ENCODE results near the gene NUP58.

The NUP58 gene

DNA sequence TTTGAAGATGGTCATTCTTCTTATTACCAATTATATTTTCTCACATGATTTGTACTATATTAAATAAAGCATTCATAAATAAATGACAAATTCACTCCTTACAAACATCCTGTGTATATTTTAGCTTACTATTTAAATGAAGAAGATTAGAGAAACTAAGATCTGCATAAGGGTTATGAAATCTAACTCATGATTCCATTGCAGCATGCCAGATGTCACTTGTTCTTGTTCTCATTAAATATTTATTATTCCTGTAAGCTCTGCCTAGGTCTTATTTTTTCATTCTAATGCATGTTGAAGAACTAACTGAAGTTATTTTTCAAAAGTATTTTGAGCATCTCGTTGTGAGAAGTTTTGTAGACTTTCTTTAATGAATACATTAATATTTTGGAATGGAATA is 18.3 kb downstream of the NUP58 start:
- no peak overlapping the region for H2BK12ac ChIP-seq (ENCODE audit: low read length in 2 of 2)
- H3K18ac ChIP-seq (ENCODE audit: low read depth in 1 of 2, low read length in 2 of 2), result no peak overlapping the region
- H2AFZ ChIP-seq (ENCODE audit: low read depth, low read length), result no peak overlapping the region
- no peak overlapping the region for H3K4ac ChIP-seq (ENCODE audit: low read depth in 1 of 2, low read length in 2 of 2)
- H3K27me3 ChIP-seq (ENCODE audit: control insufficient read depth in 1 of 2, insufficient read depth in 1 of 2, low read length in 2 of 2), result no peaks in the 10 kb centered on the region
- no peak overlapping the region for H3K27ac ChIP-seq (ENCODE audit: low read length, poor library complexity, severe bottlenecking)
- H3K4me2 ChIP-seq (ENCODE audit: low read length, poor library complexity, severe bottlenecking), result no peak overlapping the region
- no peak overlapping the region for H2AK5ac ChIP-seq (ENCODE audit: low read length, severe bottlenecking)
- H2BK5ac ChIP-seq (ENCODE audit: low read depth, low read length, poor library complexity, severe bottlenecking), result no peak overlapping the region
- H2BK120ac ChIP-seq (ENCODE audit: low read depth, low read length), result no peak overlapping the region
- peaks cover 5 to 90% of the 10 kb centered on the region in 2 experiments for H3K36me3 ChIP-seq (ENCODE audit: control insufficient read depth in 1 of 2, insufficient read depth in 2 of 2, low read depth in 1 of 2, low read length in 2 of 2)
- peak overlapping the region; percentile 29 for H3K9ac ChIP-seq (ENCODE audit: low read length)
- no peak overlapping the region for H2BK15ac ChIP-seq (ENCODE audit: low read depth, poor library complexity, severe bottlenecking)
- peaks cover 1% of the 10 kb centered on the region for H3K4me1 ChIP-seq (ENCODE audit: control insufficient read depth, insufficient read depth, low read depth, low read length)
- H3K4me3 ChIP-seq (ENCODE audit: insufficient read depth in 1 of 2, low read depth in 1 of 2, low read length in 2 of 2), result no peak overlapping the region
- DNase-seq, result peak; percentile 22
- H3K79me1 ChIP-seq (replicated peaks; ENCODE audit: low read length, poor library complexity, severe bottlenecking), result peaks cover 8% of the 10 kb centered on the region
- H4K8ac ChIP-seq (ENCODE audit: low read length), result no peak overlapping the region
- H3K9me3 ChIP-seq (ENCODE audit: control insufficient read depth, low read length), result no peaks in the 10 kb centered on the region
- H4K91ac ChIP-seq (ENCODE audit: low read length), result no peak overlapping the region
- H3K14ac ChIP-seq (ENCODE audit: low read length in 2 of 2), result no peak overlapping the region
- no peak overlapping the region for H3K23ac ChIP-seq (ENCODE audit: low read length in 2 of 2)
- WGBS, result no CpG with 5 or more reads among the region's 1 CpG

- no peak overlapping the region for H4K91ac ChIP-seq (ENCODE audit: low read length)
- no peak overlapping the region for H2AFZ ChIP-seq (ENCODE audit: low read depth, low read length)
- no peak overlapping the region for H2AK5ac ChIP-seq (ENCODE audit: low read length, severe bottlenecking)
- 91% methylated on average over 1 of the region's 2 CpGs for WGBS
- H3K4me3 ChIP-seq (ENCODE audit: insufficient read depth in 1 of 2, low read depth in 1 of 2, low read length in 2 of 2), result no peak overlapping the region
- H3K27ac ChIP-seq (ENCODE audit: low read length, poor library complexity, severe bottlenecking), result no peak overlapping the region
- DNase-seq, result no peak
- H3K9ac ChIP-seq (ENCODE audit: low read length), result no peak overlapping the region
- H3K23ac ChIP-seq (ENCODE audit: low read length in 2 of 2), result peak overlapping the region in 1 of 2 experiments; percentile 79
- H4K8ac ChIP-seq (ENCODE audit: low read length), result no peak overlapping the region
- H3K27me3 ChIP-seq (ENCODE audit: control insufficient read depth in 1 of 2, insufficient read depth in 1 of 2, low read length in 2 of 2), result no peaks in the 10 kb centered on the region
- H2BK120ac ChIP-seq (ENCODE audit: low read depth, low read length), result no peak overlapping the region
- no peak overlapping the region for H2BK12ac ChIP-seq (ENCODE audit: low read length in 2 of 2)
- H3K9me3 ChIP-seq (ENCODE audit: control insufficient read depth, low read length), result no peaks in the 10 kb centered on the region
- H3K79me1 ChIP-seq (replicated peaks; ENCODE audit: low read length, poor library complexity, severe bottlenecking), result peaks cover 6% of the 10 kb centered on the region
- no peak overlapping the region for H3K4ac ChIP-seq (ENCODE audit: low read depth in 1 of 2, low read length in 2 of 2)
- peaks cover 3 to 93% of the 10 kb centered on the region in 2 experiments for H3K36me3 ChIP-seq (ENCODE audit: control insufficient read depth in 1 of 2, insufficient read depth in 2 of 2, low read depth in 1 of 2, low read length in 2 of 2)
- H2BK5ac ChIP-seq (ENCODE audit: low read depth, low read length, poor library complexity, severe bottlenecking), result no peak overlapping the region
- no peak overlapping the region for H3K18ac ChIP-seq (ENCODE audit: low read depth in 1 of 2, low read length in 2 of 2)
- no peaks in the 10 kb centered on the region for H3K4me1 ChIP-seq (ENCODE audit: control insufficient read depth, insufficient read depth, low read depth, low read length)
- H3K14ac ChIP-seq (ENCODE audit: low read length in 2 of 2), result no peak overlapping the region
- H3K4me2 ChIP-seq (ENCODE audit: low read length, poor library complexity, severe bottlenecking), result no peak overlapping the region
- H2BK15ac ChIP-seq (ENCODE audit: low read depth, poor library complexity, severe bottlenecking), result no peak overlapping the region
Observed at GRCh38 chr13:25324100-25324499, 22.7 kb downstream of the NUP58 start.

DNA sequence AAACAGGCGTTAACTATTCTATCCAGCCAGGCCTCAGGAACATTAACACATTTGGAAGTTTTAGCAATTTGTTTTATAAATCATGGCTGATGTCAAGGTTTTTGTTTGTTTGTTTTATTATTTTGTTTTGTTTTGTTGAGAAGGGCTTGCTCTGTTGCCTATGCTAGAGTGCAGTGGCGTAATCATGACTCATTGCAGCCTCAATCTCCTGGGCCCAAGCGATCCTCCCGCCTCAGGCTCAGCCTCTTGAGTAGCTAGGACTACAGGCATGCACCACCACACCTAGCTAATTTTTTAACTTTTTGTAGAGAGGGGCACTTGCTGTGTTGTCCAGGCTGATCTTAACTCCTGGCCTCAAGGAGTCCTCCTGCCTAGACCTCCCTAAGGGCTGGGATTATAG is 28.3 kb downstream of the NUP58 start:
- DNase-seq, result peak; percentile 73
- H3K14ac ChIP-seq (ENCODE audit: low read length in 2 of 2), result peak overlapping the region in 1 of 2 experiments; percentile 71
- peaks cover 3% of the 10 kb centered on the region for H3K4me1 ChIP-seq (ENCODE audit: control insufficient read depth, insufficient read depth, low read depth, low read length)
- peak overlapping the region; percentile 43 for H3K27ac ChIP-seq (ENCODE audit: low read length, poor library complexity, severe bottlenecking)
- no peak overlapping the region for H3K4ac ChIP-seq (ENCODE audit: low read depth in 1 of 2, low read length in 2 of 2)
- H3K36me3 ChIP-seq (ENCODE audit: control insufficient read depth in 1 of 2, insufficient read depth in 2 of 2, low read depth in 1 of 2, low read length in 2 of 2), result peaks cover 12 to 95% of the 10 kb centered on the region in 2 experiments
- 65% methylated on average over 4 of the region's 4 CpGs for WGBS
- no peak overlapping the region for H3K4me2 ChIP-seq (ENCODE audit: low read length, poor library complexity, severe bottlenecking)
- H3K4me3 ChIP-seq (ENCODE audit: insufficient read depth in 1 of 2, low read depth in 1 of 2, low read length in 2 of 2), result no peak overlapping the region
- peaks cover 9% of the 10 kb centered on the region for H3K79me1 ChIP-seq (replicated peaks; ENCODE audit: low read length, poor library complexity, severe bottlenecking)
- no peak overlapping the region for H4K91ac ChIP-seq (ENCODE audit: low read length)
- H2BK12ac ChIP-seq (ENCODE audit: low read length in 2 of 2), result no peak overlapping the region
- H3K9ac ChIP-seq (ENCODE audit: low read length), result no peak overlapping the region
- no peaks in the 10 kb centered on the region for H3K9me3 ChIP-seq (ENCODE audit: control insufficient read depth, low read length)
- peak overlapping the region; percentile 14 for H2AFZ ChIP-seq (ENCODE audit: low read depth, low read length)
- H3K27me3 ChIP-seq (ENCODE audit: control insufficient read depth in 1 of 2, insufficient read depth in 1 of 2, low read length in 2 of 2), result no peaks in the 10 kb centered on the region
- H3K23ac ChIP-seq (ENCODE audit: low read length in 2 of 2), result no peak overlapping the region
- H2BK15ac ChIP-seq (ENCODE audit: low read depth, poor library complexity, severe bottlenecking), result no peak overlapping the region
- no peak overlapping the region for H2BK120ac ChIP-seq (ENCODE audit: low read depth, low read length)
- peak overlapping the region; percentile 14 for H2BK5ac ChIP-seq (ENCODE audit: low read depth, low read length, poor library complexity, severe bottlenecking)
- no peak overlapping the region for H2AK5ac ChIP-seq (ENCODE audit: low read length, severe bottlenecking)
- no peak overlapping the region for H3K18ac ChIP-seq (ENCODE audit: low read depth in 1 of 2, low read length in 2 of 2)
- H4K8ac ChIP-seq (ENCODE audit: low read length), result no peak overlapping the region

DNA sequence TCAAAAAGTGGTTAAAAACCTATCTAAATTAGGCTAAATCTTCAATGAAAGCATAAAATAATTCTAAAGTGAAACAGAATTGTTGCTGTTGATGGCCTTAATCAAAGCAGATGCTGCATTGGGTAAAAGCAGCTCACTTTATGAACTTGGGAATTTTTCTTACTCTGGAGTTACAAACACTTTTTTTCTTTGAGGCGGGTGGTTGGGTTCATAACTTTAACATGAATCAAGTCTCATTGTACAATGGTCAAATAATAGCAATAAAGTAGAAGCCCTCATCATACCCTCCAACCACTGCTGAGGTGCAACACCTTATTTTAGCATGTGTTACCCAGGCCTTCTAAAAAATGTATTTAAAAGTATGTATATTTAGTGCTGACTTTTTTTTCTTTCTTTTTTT is 29.1 kb downstream of the NUP58 start:
- Histone ChIP-seq H3K9me3 (ENCODE audit: control insufficient read depth, low read length) (no peaks in the 10 kb centered on the region), H3K4ac (ENCODE audit: low read depth in 1 of 2, low read length in 2 of 2) (no peak overlapping the region), H3K79me1 (replicated peaks; ENCODE audit: low read length, poor library complexity, severe bottlenecking) (peaks cover 10% of the 10 kb centered on the region), H2BK120ac (ENCODE audit: low read depth, low read length) (no peak overlapping the region), H3K27ac (ENCODE audit: low read length, poor library complexity, severe bottlenecking) (no peak overlapping the region), H3K23ac (ENCODE audit: low read length in 2 of 2) (no peak overlapping the region), H2BK15ac (ENCODE audit: low read depth, poor library complexity, severe bottlenecking) (no peak overlapping the region), H2AK5ac (ENCODE audit: low read length, severe bottlenecking) (no peak overlapping the region), H2BK12ac (ENCODE audit: low read length in 2 of 2) (no peak overlapping the region), H2BK5ac (ENCODE audit: low read depth, low read length, poor library complexity, severe bottlenecking) (no peak overlapping the region), H3K36me3 (ENCODE audit: control insufficient read depth in 1 of 2, insufficient read depth in 2 of 2, low read depth in 1 of 2, low read length in 2 of 2) (peaks cover 12 to 87% of the 10 kb centered on the region in 2 experiments), H4K91ac (ENCODE audit: low read length) (no peak overlapping the region), H3K18ac (ENCODE audit: low read depth in 1 of 2, low read length in 2 of 2) (no peak overlapping the region), H3K14ac (ENCODE audit: low read length in 2 of 2) (no peak overlapping the region), H2AFZ (ENCODE audit: low read depth, low read length) (no peak overlapping the region), H3K4me3 (ENCODE audit: insufficient read depth in 1 of 2, low read depth in 1 of 2, low read length in 2 of 2) (no peak overlapping the region), H3K4me2 (ENCODE audit: low read length, poor library complexity, severe bottlenecking) (no peak overlapping the region), H3K9ac (ENCODE audit: low read length) (no peak overlapping the region), H3K4me1 (ENCODE audit: control insufficient read depth, insufficient read depth, low read depth, low read length) (peaks cover 3% of the 10 kb centered on the region), H4K8ac (ENCODE audit: low read length) (no peak overlapping the region), H3K27me3 (ENCODE audit: control insufficient read depth in 1 of 2, insufficient read depth in 1 of 2, low read length in 2 of 2) (no peaks in the 10 kb centered on the region)
- no CpG with 5 or more reads among the region's 1 CpG for WGBS
- peak; percentile 39 for DNase-seq
